Colon (tissue), 2 donors: ENCODE results near the gene DHRSX.
"Not testable (repeated sequence)": the region's sequence is repeated elsewhere in the genome, so short reads cannot be mapped to it uniquely, and the experiment has no call there.

ENCODE experiments used
- FAIRE-seq: peaks from 2 replicates; lab custom pipeline; 2012; peaks lifted over from hg19 to GRCh38; lab: Jason Lieb, UNC
- donor health status: control.
- donor health status: control.

DHRSX gene

GRCh38 chrX:2519638-2520037, 18.9 kb upstream of the DHRSX start:
- not testable (repeated sequence) for FAIRE-seq

GRCh38 chrX:2517055-2517454, 16.3 kb upstream of the DHRSX start:
- FAIRE-seq: no peak

GRCh38 chrX:2516623-2517022, 15.8 kb upstream of the DHRSX start:
- no peak for FAIRE-seq

GRCh38 chrX:2514131-2514530, 13.4 kb upstream of the DHRSX start:
- no peak for FAIRE-seq

GRCh38 chrX:2513121-2513664, 12.4 kb upstream of the DHRSX start:
- FAIRE-seq: no peak

GRCh38 chrX:2512501-2512900, 11.7 kb upstream of the DHRSX start:
- no peak for FAIRE-seq

- FAIRE-seq: no peak
Observed at GRCh38 chrX:2511326-2511725, 10.6 kb upstream of the DHRSX start.

- no peak for FAIRE-seq
Observed at GRCh38 chrX:2508648-2509335, 8.0 kb upstream of the DHRSX start.

GRCh38 chrX:2507904-2508627, 7.3 kb upstream of the DHRSX start:
- no peak for FAIRE-seq

GRCh38 chrX:2507196-2507595, 6.4 kb upstream of the DHRSX start:
- FAIRE-seq: no peak

- not testable (repeated sequence) for FAIRE-seq
Observed at GRCh38 chrX:2505341-2505740, 4.6 kb upstream of the DHRSX start.

GRCh38 chrX:2504706-2505332, 4.0 kb upstream of the DHRSX start:
- FAIRE-seq: no peak

GRCh38 chrX:2503591-2504500, 3.1 kb upstream of the DHRSX start:
- FAIRE-seq: no peak

- FAIRE-seq: no peak
Observed at GRCh38 chrX:2502668-2503519, 2.1 kb upstream of the DHRSX start.

- FAIRE-seq: no peak
Observed at GRCh38 chrX:2502120-2502667, 1.4 kb upstream of the DHRSX start.

- FAIRE-seq: no peak
Observed at GRCh38 chrX:2501559-2502102, 855 bp upstream of the DHRSX start.

GRCh38 chrX:2500091-2500802, 529 bp downstream of the DHRSX start:
- no peak for FAIRE-seq

- no peak for FAIRE-seq
Observed at GRCh38 chrX:2499507-2499906, 1.3 kb downstream of the DHRSX start.

GRCh38 chrX:2498781-2499302, 1.9 kb downstream of the DHRSX start:
- FAIRE-seq: no peak
